Measurements from ENCODE around the gene LHX6. TPM values are rescaled to one million over a fixed set of nuclear protein-coding genes. Genes with fewer than 3 reads are reported as not detected.

Gene LHX6
- total and polyA plus RNA-seq, 2 of the 4 experiments (the other 2 are of a cell fraction), result under 0.01 to 0.05 TPM

DNA sequence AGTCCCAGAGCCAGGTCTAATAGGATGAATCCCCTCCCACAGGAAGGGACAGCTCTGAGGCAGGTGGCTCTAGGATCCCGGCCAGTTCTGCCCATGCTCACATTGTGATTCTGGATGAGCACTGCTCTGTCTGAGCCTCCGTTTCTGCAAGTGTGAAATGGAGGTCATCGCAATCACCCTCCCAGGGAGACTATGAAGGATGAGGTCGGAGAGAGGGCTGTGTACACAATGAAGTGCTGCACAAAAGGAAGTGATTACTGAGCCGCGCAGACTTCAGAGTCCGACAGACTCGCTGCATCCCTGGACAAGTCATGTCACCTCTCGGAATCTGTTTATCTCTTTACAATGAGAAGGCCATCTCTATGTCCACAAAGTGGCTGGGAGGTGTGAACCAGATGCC, 21.7 kb downstream of the LHX6 start:
- H3K4ac ChIP-seq (ENCODE audit: low read depth, low read length), result no peak overlapping the region
- no peak overlapping the region for H2BK5ac ChIP-seq (ENCODE audit: low read depth, low read length, poor library complexity, severe bottlenecking)
- no peaks in the 10 kb centered on the region for H3K36me3 ChIP-seq (ENCODE audit: control insufficient read depth, insufficient read depth, low read length)
- no peaks in the 10 kb centered on the region for H3K9me3 ChIP-seq (ENCODE audit: control insufficient read depth, insufficient read depth, low read length)
- no peak overlapping the region for H2BK120ac ChIP-seq (ENCODE audit: low read depth, low read length)
- ChIA-PET CTCF (no interaction called here), POLR2A (ENCODE audit: unreplicated experiment) (no interaction called here)
- TF ChIP-seq RAD21 (IDR thresholded peaks at IDR 0.05; ENCODE audit: low read length) (no peak), MAFK (IDR thresholded peaks at IDR 0.05; ENCODE audit: low read depth, low read length) (no peak), MAZ (IDR thresholded peaks at IDR 0.05; ENCODE audit: borderline replicate concordance, low read depth, low read length) (no peak), SMC3 (IDR thresholded peaks at IDR 0.05; ENCODE audit: low read depth, low read length) (no peak), FOS (IDR thresholded peaks at IDR 0.05; ENCODE audit: low read depth, low read length) (no peak), POLR2A (IDR thresholded peaks at IDR 0.05; ENCODE audit: low read depth, low read length) (no peak), BHLHE40 (IDR thresholded peaks at IDR 0.05; ENCODE audit: low read depth, low read length) (no peak), CEBPB (IDR thresholded peaks at IDR 0.05; ENCODE audit: low read depth, low read length) (no peak), MXI1 (IDR thresholded peaks at IDR 0.05; ENCODE audit: borderline replicate concordance, low read depth, low read length) (no peak), RFX5 (IDR thresholded peaks at IDR 0.05; ENCODE audit: low read depth, low read length) (no peak), CHD1 (IDR thresholded peaks at IDR 0.05; ENCODE audit: low read depth, low read length) (no peak), NFE2L2 (IDR thresholded peaks at IDR 0.05; ENCODE audit: low read depth, low read length) (no peak)
- TF ChIP-seq, protein P1, sequence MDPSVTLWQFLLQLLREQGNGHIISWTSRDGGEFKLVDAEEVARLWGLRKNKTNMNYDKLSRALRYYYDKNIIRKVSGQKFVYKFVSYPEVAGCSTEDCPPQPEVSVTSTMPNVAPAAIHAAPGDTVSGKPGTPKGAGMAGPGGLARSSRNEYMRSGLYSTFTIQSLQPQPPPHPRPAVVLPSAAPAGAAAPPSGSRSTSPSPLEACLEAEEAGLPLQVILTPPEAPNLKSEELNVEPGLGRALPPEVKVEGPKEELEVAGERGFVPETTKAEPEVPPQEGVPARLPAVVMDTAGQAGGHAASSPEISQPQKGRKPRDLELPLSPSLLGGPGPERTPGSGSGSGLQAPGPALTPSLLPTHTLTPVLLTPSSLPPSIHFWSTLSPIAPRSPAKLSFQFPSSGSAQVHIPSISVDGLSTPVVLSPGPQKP (IDR thresholded peaks at IDR 0.05; ENCODE audit: borderline replicate concordance, low read depth, low read length), result no peak
- TF ChIP-seq, protein P2, sequence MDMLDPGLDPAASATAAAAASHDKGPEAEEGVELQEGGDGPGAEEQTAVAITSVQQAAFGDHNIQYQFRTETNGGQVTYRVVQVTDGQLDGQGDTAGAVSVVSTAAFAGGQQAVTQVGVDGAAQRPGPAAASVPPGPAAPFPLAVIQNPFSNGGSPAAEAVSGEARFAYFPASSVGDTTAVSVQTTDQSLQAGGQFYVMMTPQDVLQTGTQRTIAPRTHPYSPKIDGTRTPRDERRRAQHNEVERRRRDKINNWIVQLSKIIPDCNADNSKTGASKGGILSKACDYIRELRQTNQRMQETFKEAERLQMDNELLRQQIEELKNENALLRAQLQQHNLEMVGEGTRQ (IDR thresholded peaks at IDR 0.05; ENCODE audit: low read depth, low read length), result no peak
- TF ChIP-seq, protein P3, sequence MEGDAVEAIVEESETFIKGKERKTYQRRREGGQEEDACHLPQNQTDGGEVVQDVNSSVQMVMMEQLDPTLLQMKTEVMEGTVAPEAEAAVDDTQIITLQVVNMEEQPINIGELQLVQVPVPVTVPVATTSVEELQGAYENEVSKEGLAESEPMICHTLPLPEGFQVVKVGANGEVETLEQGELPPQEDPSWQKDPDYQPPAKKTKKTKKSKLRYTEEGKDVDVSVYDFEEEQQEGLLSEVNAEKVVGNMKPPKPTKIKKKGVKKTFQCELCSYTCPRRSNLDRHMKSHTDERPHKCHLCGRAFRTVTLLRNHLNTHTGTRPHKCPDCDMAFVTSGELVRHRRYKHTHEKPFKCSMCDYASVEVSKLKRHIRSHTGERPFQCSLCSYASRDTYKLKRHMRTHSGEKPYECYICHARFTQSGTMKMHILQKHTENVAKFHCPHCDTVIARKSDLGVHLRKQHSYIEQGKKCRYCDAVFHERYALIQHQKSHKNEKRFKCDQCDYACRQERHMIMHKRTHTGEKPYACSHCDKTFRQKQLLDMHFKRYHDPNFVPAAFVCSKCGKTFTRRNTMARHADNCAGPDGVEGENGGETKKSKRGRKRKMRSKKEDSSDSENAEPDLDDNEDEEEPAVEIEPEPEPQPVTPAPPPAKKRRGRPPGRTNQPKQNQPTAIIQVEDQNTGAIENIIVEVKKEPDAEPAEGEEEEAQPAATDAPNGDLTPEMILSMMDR (conservative IDR thresholded peaks at IDR 0.05; ENCODE audit: low read depth, low read length), result no peak
- no peak overlapping the region for H4K8ac ChIP-seq (ENCODE audit: low read depth in 2 of 2, low read length in 2 of 2)
- H2AK9ac ChIP-seq (replicated peaks; ENCODE audit: low read depth, low read length, poor library complexity), result no peak overlapping the region
- no peak overlapping the region for H3K18ac ChIP-seq (ENCODE audit: low read depth, low read length)
- H2AFZ ChIP-seq (replicated peaks; ENCODE audit: low read length, poor library complexity), result peak overlapping the region; percentile 2
- H3K14ac ChIP-seq (replicated peaks; ENCODE audit: low read depth, low read length), result no peak overlapping the region
- H3K56ac ChIP-seq (ENCODE audit: extremely low read depth, insufficient read depth, low read length), result no peak overlapping the region
- H4K5ac ChIP-seq (ENCODE audit: low read depth, low read length), result no peak overlapping the region
- ATAC-seq (ENCODE audit: low read depth) (no peak), DNase-seq (no peak)
- H3K27ac ChIP-seq (ENCODE audit: insufficient read depth, low read length), result no peak overlapping the region
- peak overlapping the region; percentile 27; the same call in 1 of the 2 replicates for H2AK5ac ChIP-seq (ENCODE audit: low read depth, low read length)
- dilution Hi-C loops (cut with HindIII; ENCODE audit: low sequenced_read_pairs, unreplicated experiment), result no loop called here
- no peak overlapping the region for H3K4me2 ChIP-seq (ENCODE audit: low read depth, low read length)
- H3K9me1 ChIP-seq (ENCODE audit: insufficient read depth, low read length), result no peaks in the 10 kb centered on the region; the same call in 1 of the 2 replicates
- H4K20me1 ChIP-seq (ENCODE audit: insufficient read depth, low read length), result no peaks in the 10 kb centered on the region
- H2BK15ac ChIP-seq (ENCODE audit: low read depth, low read length), result no peak overlapping the region
- 14% methylated on average over 2 of the region's 9 CpGs; no CpG with 5 or more reads in 1 of the 2 experiments for WGBS, 2 experiments (ENCODE audit: extremely low coverage in 2 of 2, insufficient read length in 1 of 2)
- no peaks in the 10 kb centered on the region for H3K79me1 ChIP-seq (ENCODE audit: low read depth in 1 of 2, low read length in 2 of 2)
- in situ Hi-C loops (cut with MboI; ENCODE audit: low sequenced_read_pairs), result no loop called here
- peaks cover 26% of the 10 kb centered on the region for H3K27me3 ChIP-seq (ENCODE audit: control insufficient read depth, insufficient read depth, low read length)
- intact Hi-C loops (cut with micrococcal nuclease), result no loop called here
- no peak overlapping the region for H4K91ac ChIP-seq (ENCODE audit: insufficient read depth, low read depth, low read length)
- no peak overlapping the region for H3K4me3 ChIP-seq (ENCODE audit: insufficient read depth, low read depth, low read length)
- peaks cover 5% of the 10 kb centered on the region; the same call in 1 of the 2 replicates for H3K4me1 ChIP-seq (ENCODE audit: control insufficient read depth, insufficient read depth, low read length)
- no peak overlapping the region for H3K23ac ChIP-seq (ENCODE audit: low read depth, low read length)
- no TSS peak for BruUV-seq (replicated peaks)
- no peak overlapping the region for H3K9ac ChIP-seq (ENCODE audit: low read depth, low read length)
- no peak overlapping the region for H2BK20ac ChIP-seq (ENCODE audit: low read depth, low read length)
